Measurements from ENCODE around the gene RPRML.

GRCh38 chr17:46950342-46950996 is 28.6 kb downstream of the RPRML start:
- no peak for TF ChIP-seq CTCF (IDR thresholded peaks at IDR 0.05; ENCODE audit: low read length)
- no peak for TF ChIP-seq EZH2 (optimal IDR thresholded peaks at IDR 0.05; ENCODE audit: low read depth, low read length)
- TF ChIP-seq EZH2phosphoT487 (IDR thresholded peaks at IDR 0.05; ENCODE audit: low read length): no peak
